ENCODE data around the gene DSCAML1.

DSCAML1 gene

GRCh38 chr11:117724104-117724503 is 72.9 kb downstream of the DSCAML1 start:
- Histone ChIP-seq H3K4me1 (ENCODE audit: insufficient read depth, low read length) (peaks cover 20% of the 10 kb centered on the region), H3K9ac (ENCODE audit: low read length) (no peak overlapping the region), H3K27ac (ENCODE audit: low read depth, low read length) (no peak overlapping the region)

DNA sequence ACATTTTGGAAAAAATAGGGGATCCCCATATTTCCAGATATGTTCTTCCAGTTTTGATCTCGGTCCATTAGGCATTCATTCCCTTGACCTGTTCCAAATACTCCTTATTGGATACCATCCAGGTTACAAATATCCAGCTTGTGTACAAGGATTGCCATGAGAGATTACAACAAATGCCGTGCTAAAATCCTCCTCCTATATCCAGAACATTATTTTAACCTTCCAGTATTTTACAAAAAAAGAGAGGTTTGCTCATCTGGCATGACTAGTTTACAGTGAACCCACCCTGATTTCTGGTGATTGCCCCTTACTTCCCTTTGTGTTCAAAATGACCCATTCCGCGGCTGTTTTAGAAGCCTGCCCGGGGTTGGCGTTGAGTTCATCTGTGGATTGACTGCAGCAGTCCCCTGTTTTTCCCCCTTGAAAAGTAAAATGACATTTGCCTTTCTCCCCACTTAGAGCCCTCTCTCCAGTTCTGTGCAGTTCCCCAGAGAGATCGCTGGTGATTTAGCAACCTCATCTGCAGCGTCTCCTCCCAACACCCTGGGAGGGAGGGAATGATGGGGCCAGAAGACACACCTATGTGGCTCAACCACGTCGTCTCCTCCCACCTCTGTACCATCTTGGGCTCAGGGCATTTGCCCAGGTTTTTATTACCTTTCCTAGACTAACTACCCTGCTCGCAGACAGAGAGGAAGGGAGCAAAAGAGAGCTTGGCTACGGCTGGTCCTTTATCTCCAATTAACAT is 73.6 kb downstream of the DSCAML1 start:
- Histone ChIP-seq H3K9me3 (ENCODE audit: low read length) (no peaks in the 10 kb centered on the region), H3K9ac (ENCODE audit: low read length) (no peak overlapping the region), H3K27ac (ENCODE audit: low read depth, low read length) (no peak overlapping the region), H3K36me3 (ENCODE audit: insufficient read depth, low read length) (no peaks in the 10 kb centered on the region), H3K4me1 (ENCODE audit: insufficient read depth, low read length) (peaks cover 20% of the 10 kb centered on the region), H3K27me3 (ENCODE audit: control insufficient read depth in 1 of 2, insufficient read depth in 2 of 2, low read length in 2 of 2) (no peaks in the 10 kb centered on the region), H3K4me3 (ENCODE audit: low read depth in 1 of 2, low read length in 2 of 2) (no peak overlapping the region)

More at GRCh38 chr11:117724104-117724503, 72.9 kb downstream of the DSCAML1 start:
- no peak overlapping the region for H3K4me3 ChIP-seq (ENCODE audit: low read depth in 1 of 2, low read length in 2 of 2)
- no peaks in the 10 kb centered on the region for H3K27me3 ChIP-seq (ENCODE audit: control insufficient read depth in 1 of 2, insufficient read depth in 2 of 2, low read length in 2 of 2)
- H3K36me3 ChIP-seq (ENCODE audit: insufficient read depth, low read length): no peaks in the 10 kb centered on the region
- H3K9me3 ChIP-seq (ENCODE audit: low read length): peaks cover 6% of the 10 kb centered on the region

GRCh38 chr11:117722082-117722481 is 74.9 kb downstream of the DSCAML1 start:
- Histone ChIP-seq H3K27ac (ENCODE audit: low read depth, low read length) (no peak overlapping the region), H3K36me3 (ENCODE audit: insufficient read depth, low read length) (no peaks in the 10 kb centered on the region), H3K9me3 (ENCODE audit: low read length) (no peaks in the 10 kb centered on the region), H3K4me1 (ENCODE audit: insufficient read depth, low read length) (peaks cover 20% of the 10 kb centered on the region), H3K9ac (ENCODE audit: low read length) (no peak overlapping the region), H3K4me3 (ENCODE audit: low read depth in 1 of 2, low read length in 2 of 2) (no peak overlapping the region), H3K27me3 (ENCODE audit: control insufficient read depth in 1 of 2, insufficient read depth in 2 of 2, low read length in 2 of 2) (no peaks in the 10 kb centered on the region)

DNA sequence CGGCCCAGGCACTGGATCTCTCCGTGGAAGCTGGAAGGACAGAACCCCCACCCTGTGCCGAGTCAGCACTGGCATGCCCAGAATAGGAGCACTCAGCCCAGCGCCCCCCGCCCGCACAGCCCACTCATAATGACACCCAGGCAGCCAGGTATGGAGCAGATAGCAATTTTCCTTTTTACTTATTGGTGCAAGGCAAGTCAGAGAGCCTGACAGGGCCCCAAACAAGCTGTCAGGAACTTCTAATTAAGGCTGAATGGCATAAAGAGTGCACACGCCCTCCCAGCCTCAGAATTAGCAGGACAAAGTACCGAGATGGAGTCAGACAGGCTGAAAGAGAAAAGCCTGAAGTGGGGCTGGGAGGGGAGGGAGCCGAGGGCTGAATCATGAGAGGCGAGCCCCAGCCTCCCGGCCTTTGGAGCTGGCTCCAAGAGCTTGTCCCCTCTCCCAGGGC is 76.9 kb downstream of the DSCAML1 start:
- Histone ChIP-seq H3K4me1 (ENCODE audit: insufficient read depth, low read length) (peaks cover 20% of the 10 kb centered on the region), H3K9me3 (ENCODE audit: low read length) (no peaks in the 10 kb centered on the region), H3K4me3 (ENCODE audit: low read depth in 1 of 2, low read length in 2 of 2) (no peak overlapping the region), H3K9ac (ENCODE audit: low read length) (no peak overlapping the region), H3K27me3 (ENCODE audit: control insufficient read depth in 1 of 2, insufficient read depth in 2 of 2, low read length in 2 of 2) (no peaks in the 10 kb centered on the region), H3K36me3 (ENCODE audit: insufficient read depth, low read length) (no peaks in the 10 kb centered on the region), H3K27ac (ENCODE audit: low read depth, low read length) (no peak overlapping the region)

DNA sequence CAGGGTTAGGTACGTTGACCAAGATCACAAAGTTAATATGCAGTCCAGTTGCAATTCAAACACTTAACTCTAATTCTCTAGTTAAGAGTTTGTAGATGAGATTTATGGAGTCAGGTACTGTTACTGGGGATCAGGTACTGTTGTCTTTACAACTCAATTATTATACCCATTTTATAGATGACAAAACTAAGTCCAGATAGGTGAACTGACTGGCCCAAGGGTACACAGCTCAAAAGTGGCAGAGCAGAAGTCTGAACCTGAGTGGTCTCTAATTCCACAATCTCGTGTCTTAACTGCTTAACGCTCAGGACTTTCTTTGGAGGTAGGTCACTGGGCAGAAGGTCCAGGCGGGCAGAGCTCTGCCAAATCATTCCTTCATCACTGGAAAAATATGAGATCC is 77.5 kb downstream of the DSCAML1 start:
- no peaks in the 10 kb centered on the region for H3K9me3 ChIP-seq (ENCODE audit: low read length)
- H3K9ac ChIP-seq (ENCODE audit: low read length): no peak overlapping the region
- H3K4me1 ChIP-seq (ENCODE audit: insufficient read depth, low read length): peaks cover 20% of the 10 kb centered on the region
- H3K4me3 ChIP-seq (ENCODE audit: low read depth in 1 of 2, low read length in 2 of 2): no peak overlapping the region
- H3K36me3 ChIP-seq (ENCODE audit: insufficient read depth, low read length): no peaks in the 10 kb centered on the region
- H3K27ac ChIP-seq (ENCODE audit: low read depth, low read length): no peak overlapping the region
- H3K27me3 ChIP-seq (ENCODE audit: control insufficient read depth in 1 of 2, insufficient read depth in 2 of 2, low read length in 2 of 2): no peaks in the 10 kb centered on the region

- Histone ChIP-seq H3K9me3 (ENCODE audit: low read length) (no peaks in the 10 kb centered on the region), H3K27me3 (ENCODE audit: control insufficient read depth in 1 of 2, insufficient read depth in 2 of 2, low read length in 2 of 2) (no peaks in the 10 kb centered on the region), H3K4me3 (ENCODE audit: low read depth in 1 of 2, low read length in 2 of 2) (no peak overlapping the region), H3K36me3 (ENCODE audit: insufficient read depth, low read length) (no peaks in the 10 kb centered on the region), H3K27ac (ENCODE audit: low read depth, low read length) (no peak overlapping the region), H3K9ac (ENCODE audit: low read length) (no peak overlapping the region), H3K4me1 (ENCODE audit: insufficient read depth, low read length) (peaks cover 4% of the 10 kb centered on the region)
Measured at GRCh38 chr11:117717485-117718314, 79.3 kb downstream of the DSCAML1 start.

DNA sequence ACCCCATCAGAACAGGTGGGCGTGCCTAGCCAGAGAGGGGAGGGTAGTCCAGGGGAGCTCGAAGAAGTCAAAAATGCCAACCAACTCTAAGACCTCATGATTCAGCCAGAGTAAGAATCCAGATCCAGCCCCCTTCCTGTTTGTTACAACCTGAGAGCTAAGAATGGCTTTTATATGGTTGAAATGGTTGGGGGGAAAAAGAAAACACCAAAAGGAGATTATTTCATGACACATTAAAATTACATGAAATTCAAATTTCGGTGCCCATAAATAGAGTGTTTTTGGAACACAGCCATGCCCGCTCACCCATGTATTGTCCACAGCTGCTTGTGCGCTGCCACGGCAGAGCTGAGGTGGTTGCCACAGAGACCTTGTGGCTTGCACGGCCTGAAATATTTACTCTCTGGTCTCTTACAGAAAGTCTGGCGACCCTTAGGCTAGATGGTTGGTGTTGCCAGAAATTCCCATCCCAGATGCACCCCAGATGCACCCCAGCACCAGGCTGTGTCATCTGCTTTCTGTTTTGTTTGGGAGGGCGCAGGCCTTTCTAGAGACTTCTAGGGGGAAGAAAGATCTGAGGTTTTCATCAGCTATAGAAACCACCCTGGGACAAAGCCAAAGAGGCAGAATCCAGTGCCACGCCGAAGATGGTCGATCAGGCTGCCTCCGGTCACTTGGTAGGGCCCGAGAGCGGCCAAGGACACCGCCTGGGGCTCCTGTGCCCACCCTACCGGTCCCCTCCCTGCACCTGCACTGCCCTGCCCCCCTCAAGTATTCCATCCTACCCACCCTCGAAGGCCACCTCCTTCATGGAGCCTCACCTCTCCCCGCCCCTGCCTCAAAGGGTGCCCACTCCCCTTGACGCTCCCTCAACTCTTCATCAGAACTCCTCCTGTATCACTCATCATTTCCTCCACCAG is 80.2 kb downstream of the DSCAML1 start:
- Histone ChIP-seq H3K9ac (ENCODE audit: low read length) (no peak overlapping the region), H3K4me1 (ENCODE audit: insufficient read depth, low read length) (no peaks in the 10 kb centered on the region), H3K27ac (ENCODE audit: low read depth, low read length) (no peak overlapping the region), H3K27me3 (ENCODE audit: control insufficient read depth in 1 of 2, insufficient read depth in 2 of 2, low read length in 2 of 2) (no peaks in the 10 kb centered on the region), H3K36me3 (ENCODE audit: insufficient read depth, low read length) (no peaks in the 10 kb centered on the region), H3K9me3 (ENCODE audit: low read length) (no peaks in the 10 kb centered on the region), H3K4me3 (ENCODE audit: low read depth in 1 of 2, low read length in 2 of 2) (no peak overlapping the region)

- Histone ChIP-seq H3K4me3 (ENCODE audit: low read depth in 1 of 2, low read length in 2 of 2) (no peak overlapping the region), H3K27ac (ENCODE audit: low read depth, low read length) (no peak overlapping the region), H3K27me3 (ENCODE audit: control insufficient read depth in 1 of 2, insufficient read depth in 2 of 2, low read length in 2 of 2) (no peaks in the 10 kb centered on the region), H3K9me3 (ENCODE audit: low read length) (no peaks in the 10 kb centered on the region), H3K36me3 (ENCODE audit: insufficient read depth, low read length) (no peaks in the 10 kb centered on the region), H3K4me1 (ENCODE audit: insufficient read depth, low read length) (no peaks in the 10 kb centered on the region), H3K9ac (ENCODE audit: low read length) (no peak overlapping the region)
Measured at GRCh38 chr11:117715801-117716200, 81.2 kb downstream of the DSCAML1 start.

DNA sequence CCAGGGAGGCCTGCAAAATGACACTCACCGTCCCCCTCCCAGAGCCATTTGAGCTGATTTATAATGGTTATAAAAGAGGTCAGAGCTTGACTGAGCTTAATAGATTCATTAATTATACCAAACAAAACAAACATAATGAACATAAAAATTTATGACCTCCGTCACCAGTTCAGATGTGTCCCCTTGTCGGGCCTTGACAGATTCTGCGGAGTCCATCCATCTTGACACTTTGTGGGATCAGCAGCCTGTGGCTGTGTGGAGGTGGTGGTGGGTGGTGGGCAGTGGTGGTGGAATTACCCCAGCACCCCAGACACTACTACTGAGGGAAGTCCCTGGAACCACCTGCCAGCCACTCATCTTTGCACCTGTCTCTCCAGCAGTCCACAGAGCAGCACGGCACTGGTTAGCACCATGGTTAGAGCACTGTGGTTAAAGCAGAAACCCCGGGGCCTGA is 83.5 kb downstream of the DSCAML1 start:
- H3K27ac ChIP-seq (ENCODE audit: low read depth, low read length): no peak overlapping the region
- no peaks in the 10 kb centered on the region for H3K36me3 ChIP-seq (ENCODE audit: insufficient read depth, low read length)
- H3K4me1 ChIP-seq (ENCODE audit: insufficient read depth, low read length): no peaks in the 10 kb centered on the region
- H3K4me3 ChIP-seq (ENCODE audit: low read depth in 1 of 2, low read length in 2 of 2): no peak overlapping the region
- H3K9me3 ChIP-seq (ENCODE audit: low read length): no peaks in the 10 kb centered on the region
- no peaks in the 10 kb centered on the region for H3K27me3 ChIP-seq (ENCODE audit: control insufficient read depth in 1 of 2, insufficient read depth in 2 of 2, low read length in 2 of 2)
- no peak overlapping the region for H3K9ac ChIP-seq (ENCODE audit: low read length)

DNA sequence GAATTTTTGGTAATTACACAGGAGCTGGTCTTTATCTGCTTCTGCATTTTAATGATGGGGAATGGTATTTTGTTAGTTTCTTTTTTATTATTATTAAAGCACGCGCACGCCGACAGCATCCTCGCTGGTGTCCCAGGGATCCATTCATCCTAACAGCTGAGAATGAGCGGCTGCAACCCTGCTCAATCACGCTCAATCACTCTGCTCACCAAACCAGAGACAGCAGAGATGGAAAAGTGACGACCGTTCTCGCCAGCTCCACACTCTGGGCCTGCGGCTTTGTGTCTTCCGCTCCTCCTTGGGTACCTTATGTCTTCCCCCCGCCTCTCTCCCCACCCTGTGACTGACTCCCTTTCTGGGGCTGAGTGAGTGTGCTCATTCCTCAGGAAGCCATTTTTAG is 84.5 kb downstream of the DSCAML1 start:
- H3K27ac ChIP-seq (ENCODE audit: low read depth, low read length): no peak overlapping the region
- H3K27me3 ChIP-seq (ENCODE audit: control insufficient read depth in 1 of 2, insufficient read depth in 2 of 2, low read length in 2 of 2): no peaks in the 10 kb centered on the region
- no peak overlapping the region for H3K4me3 ChIP-seq (ENCODE audit: low read depth in 1 of 2, low read length in 2 of 2)
- no peaks in the 10 kb centered on the region for H3K9me3 ChIP-seq (ENCODE audit: low read length)
- H3K9ac ChIP-seq (ENCODE audit: low read length): no peak overlapping the region
- no peaks in the 10 kb centered on the region for H3K36me3 ChIP-seq (ENCODE audit: insufficient read depth, low read length)
- no peaks in the 10 kb centered on the region for H3K4me1 ChIP-seq (ENCODE audit: insufficient read depth, low read length)

DNA sequence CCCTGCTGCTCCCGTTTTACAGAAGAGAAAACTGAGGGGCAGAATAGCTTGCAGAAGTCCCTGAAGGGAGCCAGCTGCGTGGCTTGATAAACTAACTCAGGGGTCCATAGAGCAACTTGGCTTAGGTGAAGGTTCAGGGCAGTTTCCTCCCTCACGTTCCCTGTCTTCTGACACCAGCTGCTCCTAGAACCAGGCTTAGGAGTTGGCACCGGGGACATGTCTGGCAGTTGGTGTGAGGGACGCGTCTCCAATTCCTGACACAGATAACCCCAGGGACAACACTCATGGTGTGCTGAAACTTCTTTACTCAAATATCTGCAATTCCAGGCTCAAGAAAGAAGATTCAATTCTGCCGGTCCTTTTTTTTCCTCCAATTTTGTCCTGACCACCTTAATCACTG is 85.7 kb downstream of the DSCAML1 start:
- Histone ChIP-seq H3K4me1 (ENCODE audit: insufficient read depth, low read length) (no peaks in the 10 kb centered on the region), H3K27ac (ENCODE audit: low read depth, low read length) (no peak overlapping the region), H3K27me3 (ENCODE audit: control insufficient read depth in 1 of 2, insufficient read depth in 2 of 2, low read length in 2 of 2) (no peaks in the 10 kb centered on the region), H3K9ac (ENCODE audit: low read length) (no peak overlapping the region), H3K9me3 (ENCODE audit: low read length) (no peaks in the 10 kb centered on the region), H3K4me3 (ENCODE audit: low read depth in 1 of 2, low read length in 2 of 2) (no peak overlapping the region), H3K36me3 (ENCODE audit: insufficient read depth, low read length) (no peaks in the 10 kb centered on the region)

Measured in muscle layer of colon (tissue), 2 donors.